Measurements from ENCODE around the gene NRIP3. TPM values are rescaled to one million over a fixed set of nuclear protein-coding genes. Genes with fewer than 3 reads are reported as not detected.

The NRIP3 gene
- total RNA-seq, 4 donors from 2014 or later = 0.29 to 6.8 (median 3.8) TPM

GRCh38 chr11:8934742-8935488, 68.9 kb downstream of the NRIP3 start:
- TF ChIP-seq POLR2A (IDR thresholded peaks at IDR 0.05) (no peak), CTCF (IDR thresholded peaks at IDR 0.05) (no peak)

GRCh38 chr11:8933931-8934330, 69.9 kb downstream of the NRIP3 start:
- no peaks in the 10 kb centered on the region for H3K27me3 ChIP-seq
- H3K27ac ChIP-seq = no peak overlapping the region
- no peaks in the 10 kb centered on the region for H3K36me3 ChIP-seq
- H3K4me3 ChIP-seq = no peak overlapping the region
- H3K9me3 ChIP-seq = no peaks in the 10 kb centered on the region
- no peak for TF ChIP-seq POLR2A (IDR thresholded peaks at IDR 0.05)
- TF ChIP-seq CTCF (IDR thresholded peaks at IDR 0.05) = no peak
- no peak for DNase-seq
- intact Hi-C loops (cut with DNase I; ENCODE audit: low total_unique reads) = no loop called here
- H3K4me1 ChIP-seq = no peaks in the 10 kb centered on the region

More at GRCh38 chr11:8934742-8935488, 68.9 kb downstream of the NRIP3 start:
- no peak for DNase-seq
- Histone ChIP-seq H3K36me3 (no peaks in the 10 kb centered on the region), H3K4me1 (no peaks in the 10 kb centered on the region), H3K27me3 (no peaks in the 10 kb centered on the region), H3K4me3 (no peak overlapping the region), H3K27ac (no peak overlapping the region), H3K9me3 (no peaks in the 10 kb centered on the region)
- intact Hi-C loops (cut with DNase I; ENCODE audit: low total_unique reads) = no loop called here

- H3K27ac ChIP-seq = no peak within 1 kb of the TSS
- DNase-seq = no peak
- no peaks in the 10 kb centered on the region for H3K27me3 ChIP-seq
- no peak within 1 kb of the TSS for H3K4me3 ChIP-seq
- H3K9me3 ChIP-seq = no peaks in the 10 kb centered on the region
- H3K36me3 ChIP-seq = no peaks in the 10 kb centered on the region
- no peak for TF ChIP-seq CTCF (IDR thresholded peaks at IDR 0.05)
- no peak for TF ChIP-seq POLR2A (IDR thresholded peaks at IDR 0.05)
- H3K4me1 ChIP-seq = no peaks in the 10 kb centered on the region
- intact Hi-C loops (cut with DNase I; ENCODE audit: low total_unique reads) = no loop called here
Observed at GRCh38 chr11:8932564-8933180, 71.1 kb downstream of the NRIP3 start, which contains the start of gene C11orf16. TSS of gene C11orf16 (minus strand) at chr11:8932947. CDS start at chr11:8932308, 639 bp downstream.

Small RNAs within 50 kb of the gene (small RNA-seq; reads per million reads assigned to genes)
- not detected for gene RF00019

Other genes starting within 250 kb of the NRIP3 start
- 10 to 100 TPM in 2 of 4 donors, 1 to 10 TPM in 2; 2.6 to 32.7 (median 14.6) TPM for gene AKIP1, start 92.8 kb downstream of the NRIP3 start, total RNA-seq
- 1 to 10 TPM in 1 of 4 donors, not detected in 3; 1.5 TPM for gene C11orf16, start 71.1 kb downstream of the NRIP3 start, total RNA-seq
- gene ASCL3, start 61.0 kb downstream of the NRIP3 start, total RNA-seq = not detected
- gene TMEM9B, start 39.6 kb downstream of the NRIP3 start, total RNA-seq = 10 to 100 TPM; 11.0 to 39.1 (median 28.1) TPM
- 10 to 100 TPM in 1 of 4 donors, 1 to 10 TPM in 2, under 1 TPM in 1; 0.88 to 66.8 (median 5.9) TPM for gene SCUBE2, start 87.6 kb upstream of the NRIP3 start, total RNA-seq

Data from uterus (tissue), 4 donors.